Esophagus (tissue), 2 donors: Measurements from ENCODE around the gene RACGAP1. TPM values are rescaled to one million over a fixed set of nuclear protein-coding genes. Genes with fewer than 3 reads are reported as not detected.

Experiments
- H3K27ac ChIP-seq, 2 donors: one replicate each; pipeline ENCODE4 v1.5.1; 2013; ENCODE audit warnings: low read depth in 2 of 2, mild to moderate bottlenecking in 2 of 2, inconsistent platforms in 1 of 2, low read length in 1 of 2, moderate library complexity in 1 of 2
- H3K27me3 ChIP-seq, 2 donors: one replicate each; pipeline ENCODE4 v1.6.1; 2013; ENCODE audit warnings: low read length in 2 of 2, control low read depth in 1 of 2, mild to moderate bottlenecking in 1 of 2; ENCODE audit not compliant: insufficient read depth in 2 of 2, control insufficient read depth in 1 of 2
- H3K36me3 ChIP-seq, 2 donors: one replicate each; pipeline ENCODE4 v1.6.1; 2013; ENCODE audit warnings: low read length in 1 of 2; ENCODE audit not compliant: control insufficient read depth in 2 of 2, insufficient read depth in 2 of 2
- H3K4me1 ChIP-seq, 2 donors: one replicate each; pipeline ENCODE4 v1.6.1; 2013; ENCODE audit warnings: low read length in 1 of 2; ENCODE audit not compliant: control insufficient read depth in 2 of 2, insufficient read depth in 2 of 2
- H3K4me3 ChIP-seq, 2 donors: one replicate each; pipeline ENCODE4 v1.5.1; 2013; ENCODE audit warnings: low read length in 2 of 2, mild to moderate bottlenecking in 2 of 2, low read depth in 1 of 2, moderate library complexity in 1 of 2
- H3K9me3 ChIP-seq, 2 donors: one replicate each; pipeline ENCODE4 v1.6.1; 2013; ENCODE audit warnings: mild to moderate bottlenecking in 2 of 2, low read depth in 1 of 2, low read length in 1 of 2, moderate library complexity in 1 of 2; ENCODE audit not compliant: control insufficient read depth in 2 of 2, insufficient read depth in 1 of 2
- WGBS, 2 donors: extraction: QIAGEN DNeasy Blood & Tissue Kit; methylation state at CpG; one replicate each; pipeline ENCODE4 v1.1.7; 2013; 5-methylcytosine and 5-hydroxymethylcytosine counted together
- polyA plus RNA-seq, 2 donors: library from polyadenylated mRNA; stranded (reverse); fragments of 200-250 nt; gene quantifications; one replicate each; pipeline ENCODE4 v1.2.3, GENCODE V29; 2013
- donor health status: healthy with polysubstance abuse.
- donor health status: Bipolar disorder and iron deficiency.

Gene RACGAP1
- polyA plus RNA-seq, 2 donors = 6.0 to 16.8 TPM

GRCh38 chr12:49982246-49983087 lies 42.8 kb downstream of the RACGAP1 start:
- Histone ChIP-seq H3K27ac (no peak overlapping the region), H3K4me1 (no peaks in the 10 kb centered on the region), H3K9me3 (no peaks in the 10 kb centered on the region), H3K4me3 (no peak overlapping the region), H3K36me3 (no peaks in the 10 kb centered on the region), H3K27me3 (no peaks in the 10 kb centered on the region)
- WGBS, 2 donors = 92 to 95% methylated on average over 7 of the region's 7 CpGs

DNA sequence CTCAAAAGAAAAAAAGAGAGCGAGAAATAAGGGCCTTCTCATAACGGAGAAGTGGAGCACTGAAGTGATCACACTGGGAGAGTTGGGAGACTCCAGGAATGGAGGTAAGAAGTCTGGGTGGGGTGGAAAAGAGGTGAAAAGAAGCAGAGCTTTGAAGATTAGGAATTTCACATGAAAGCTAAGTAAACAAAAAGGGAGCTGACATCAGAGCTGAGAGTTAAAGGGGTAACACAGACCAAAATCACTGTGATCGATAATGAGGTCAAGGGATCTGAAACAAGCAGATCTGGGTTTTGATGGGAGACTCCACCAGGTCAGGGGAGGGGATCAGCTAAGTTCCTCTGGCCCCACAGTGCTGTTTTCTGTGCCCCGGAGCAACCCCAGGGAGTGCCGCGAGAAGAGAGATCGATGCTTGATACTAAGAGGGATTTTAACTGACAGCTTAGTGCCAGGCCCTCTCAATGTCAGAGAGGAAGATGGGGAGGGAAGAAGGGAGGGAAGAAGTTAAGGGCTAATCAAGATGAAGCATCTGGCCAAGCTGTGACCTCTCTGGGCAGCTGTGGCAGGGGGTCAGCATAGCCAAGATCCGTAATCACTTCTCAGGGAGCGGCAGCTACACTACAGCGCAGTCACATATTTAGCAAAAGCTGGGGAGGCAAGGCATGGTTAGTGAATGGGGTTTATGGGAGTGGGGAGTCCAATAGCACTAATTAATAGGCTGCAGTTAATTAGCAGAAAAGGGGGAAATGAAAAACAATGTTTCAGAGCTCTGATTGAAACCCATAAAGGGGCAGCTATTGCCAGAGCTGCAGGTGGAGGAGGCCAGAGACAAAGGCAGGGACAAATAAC lies 44.6 kb downstream of the RACGAP1 start:
- Histone ChIP-seq H3K27ac (no peak overlapping the region), H3K9me3 (no peaks in the 10 kb centered on the region), H3K36me3 (no peaks in the 10 kb centered on the region), H3K4me3 (no peak overlapping the region), H3K27me3 (no peaks in the 10 kb centered on the region), H3K4me1 (no peaks in the 10 kb centered on the region)
- WGBS, 2 donors = 88 to 94% methylated on average over 10 of the region's 10 CpGs

GRCh38 chr12:49979791-49980190 lies 45.5 kb downstream of the RACGAP1 start:
- Histone ChIP-seq H3K4me3 (no peak overlapping the region), H3K4me1 (no peaks in the 10 kb centered on the region), H3K9me3 (no peaks in the 10 kb centered on the region), H3K27me3 (no peaks in the 10 kb centered on the region), H3K36me3 (no peaks in the 10 kb centered on the region), H3K27ac (no peak overlapping the region)
- 84 to 90% methylated on average over 3 of the region's 3 CpGs for WGBS, 2 donors

GRCh38 chr12:49979016-49979586 lies 46.2 kb downstream of the RACGAP1 start:
- no peaks in the 10 kb centered on the region for H3K4me1 ChIP-seq
- WGBS, 2 donors = 81 to 86% methylated on average over 10 of the region's 10 CpGs

DNA sequence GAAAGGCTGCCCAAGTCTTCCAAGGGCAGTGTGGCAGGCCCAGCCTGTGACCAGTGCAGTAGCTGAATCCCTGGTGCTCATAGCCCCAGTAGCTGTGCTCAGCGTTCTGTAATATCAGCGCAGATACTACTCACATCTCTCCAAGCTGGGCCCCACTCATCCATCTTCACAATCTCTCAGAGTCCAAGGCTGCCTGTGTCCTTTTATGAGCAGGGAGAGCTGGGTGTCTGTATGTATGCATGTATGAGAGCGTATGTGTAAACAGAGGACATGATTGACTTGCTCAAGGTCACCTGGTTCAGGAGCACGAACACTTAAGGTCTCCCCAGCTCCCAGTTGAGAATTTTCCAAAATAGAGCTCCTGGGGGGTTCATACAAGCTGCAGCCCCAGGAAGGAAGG lies 47.2 kb downstream of the RACGAP1 start:
- H3K36me3 ChIP-seq = no peaks in the 10 kb centered on the region
- H3K4me1 ChIP-seq = no peaks in the 10 kb centered on the region

More at GRCh38 chr12:49979016-49979586, 46.2 kb downstream of the RACGAP1 start:
- H3K4me3 ChIP-seq = no peak overlapping the region
- H3K36me3 ChIP-seq = no peaks in the 10 kb centered on the region
- no peak overlapping the region for H3K27ac ChIP-seq
- no peaks in the 10 kb centered on the region for H3K27me3 ChIP-seq
- H3K9me3 ChIP-seq = no peaks in the 10 kb centered on the region

DNA sequence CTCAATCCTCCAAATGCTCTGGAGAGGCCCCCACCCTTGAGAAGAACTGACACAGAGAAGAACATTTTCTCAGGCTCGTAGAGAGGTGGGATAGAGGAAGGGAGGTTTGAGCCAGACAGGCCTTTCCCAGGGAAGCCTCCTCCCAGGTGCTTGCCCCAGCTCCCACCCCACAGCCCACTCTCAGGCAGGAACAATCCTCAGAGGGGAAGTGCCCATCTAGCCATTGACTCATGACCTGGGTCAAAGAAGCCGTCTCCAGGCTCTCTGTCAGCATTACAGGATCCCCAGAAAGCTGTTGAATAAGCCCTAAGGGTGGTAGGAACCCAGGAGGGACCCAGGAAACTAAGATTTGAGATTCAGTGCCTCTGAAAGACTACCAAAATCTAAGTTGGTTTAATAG lies 48.7 kb downstream of the RACGAP1 start:
- H3K9me3 ChIP-seq = no peaks in the 10 kb centered on the region
- no peaks in the 10 kb centered on the region for H3K4me1 ChIP-seq
- no peaks in the 10 kb centered on the region for H3K27me3 ChIP-seq
- H3K36me3 ChIP-seq = no peaks in the 10 kb centered on the region
- H3K27ac ChIP-seq = no peak overlapping the region
- WGBS, 2 donors = 80 to 87% methylated on average over 2 of the region's 2 CpGs
- H3K4me3 ChIP-seq = no peak overlapping the region

More for the DNA sequence above, 47.2 kb downstream of the RACGAP1 start:
- H3K27me3 ChIP-seq = no peaks in the 10 kb centered on the region
- WGBS, 2 donors = 84 to 89% methylated on average over 4 of the region's 4 CpGs
- H3K4me3 ChIP-seq = no peak overlapping the region
- no peak overlapping the region for H3K27ac ChIP-seq
- H3K9me3 ChIP-seq = no peaks in the 10 kb centered on the region

DNA sequence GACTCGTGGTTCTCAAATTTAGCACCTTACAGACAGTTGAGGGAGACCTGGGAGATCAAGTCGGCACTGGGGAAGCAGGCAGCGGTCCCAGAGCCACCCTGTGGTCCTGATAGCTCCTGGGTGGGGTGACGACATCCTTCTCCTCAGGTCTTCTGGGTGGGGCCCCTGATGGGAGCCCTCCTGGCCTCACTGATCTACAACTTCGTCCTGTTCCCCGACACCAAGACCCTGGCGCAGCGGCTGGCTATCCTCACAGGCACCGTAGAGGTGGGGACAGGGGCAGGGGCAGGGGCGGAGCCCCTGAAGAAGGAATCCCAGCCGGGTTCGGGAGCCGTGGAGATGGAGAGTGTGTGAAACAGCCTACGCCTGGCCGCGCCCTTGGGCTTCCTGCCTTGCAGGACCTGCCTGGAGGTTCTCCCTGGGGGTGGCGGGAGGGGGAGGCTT lies 50.0 kb downstream of the RACGAP1 start:
- Histone ChIP-seq H3K36me3 (no peaks in the 10 kb centered on the region), H3K27me3 (no peaks in the 10 kb centered on the region), H3K4me3 (no peak overlapping the region), H3K27ac (no peak overlapping the region), H3K4me1 (no peaks in the 10 kb centered on the region), H3K9me3 (no peaks in the 10 kb centered on the region)
- 66 to 67% methylated on average over 17 of the region's 17 CpGs for WGBS, 2 donors

GRCh38 chr12:49974677-49975317 lies 50.5 kb downstream of the RACGAP1 start:
- no peak overlapping the region for H3K4me3 ChIP-seq
- peak overlapping the region in 1 of 2 donors; percentile 14 for H3K27ac ChIP-seq
- 56 to 57% methylated on average over 8 of the region's 8 CpGs for WGBS, 2 donors
- H3K9me3 ChIP-seq = no peaks in the 10 kb centered on the region
- no peaks in the 10 kb centered on the region for H3K36me3 ChIP-seq
- H3K4me1 ChIP-seq = no peaks in the 10 kb centered on the region
- H3K27me3 ChIP-seq = no peaks in the 10 kb centered on the region

DNA sequence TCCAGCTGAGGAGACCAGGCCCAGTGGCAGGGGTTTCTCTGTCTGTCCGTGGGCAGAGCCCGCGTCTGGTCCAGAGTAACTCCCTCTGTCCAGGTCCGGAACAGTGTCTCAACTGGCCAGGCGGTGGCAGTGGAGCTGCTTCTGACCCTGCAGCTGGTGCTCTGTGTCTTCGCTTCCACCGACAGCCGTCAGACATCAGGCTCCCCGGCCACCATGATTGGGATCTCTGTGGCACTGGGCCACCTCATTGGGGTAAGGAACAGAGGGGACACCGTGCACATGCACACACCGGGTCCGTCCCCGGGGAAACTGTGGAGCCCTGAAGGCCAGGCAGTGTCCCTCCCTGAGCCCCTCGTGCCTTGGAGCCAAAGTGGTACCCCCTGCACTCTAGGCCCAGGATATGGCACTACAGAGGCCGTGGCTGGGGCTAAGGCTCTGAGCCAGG lies 51.0 kb downstream of the RACGAP1 start:
- no peaks in the 10 kb centered on the region for H3K9me3 ChIP-seq
- H3K4me1 ChIP-seq = no peaks in the 10 kb centered on the region
- no peaks in the 10 kb centered on the region for H3K36me3 ChIP-seq
- no peak overlapping the region for H3K4me3 ChIP-seq
- WGBS, 2 donors = 52 to 63% methylated on average over 15 of the region's 15 CpGs
- H3K27me3 ChIP-seq = no peaks in the 10 kb centered on the region
- H3K27ac ChIP-seq = no peak overlapping the region
